IPS-18a (cell line): Measurements from ENCODE around the gene GPR137B.

Experiments
- H3K27ac ChIP-seq: one replicate; pipeline ENCODE4 v1.5.1; 2013; ENCODE audit warnings: low read length
- H3K27me3 ChIP-seq: one replicate; pipeline ENCODE4 v1.6.1; 2013; ENCODE audit warnings: mild to moderate bottlenecking, low read length; ENCODE audit not compliant: control insufficient read depth, insufficient read depth
- H3K36me3 ChIP-seq: one replicate; pipeline ENCODE4 v1.6.1; 2013; ENCODE audit warnings: low read depth, low read length; ENCODE audit not compliant: control insufficient read depth
- H3K4me1 ChIP-seq: one replicate; pipeline ENCODE4 v1.6.1; 2013; ENCODE audit warnings: low read depth, low read length; ENCODE audit not compliant: control insufficient read depth
- H3K4me3 ChIP-seq: one replicate; pipeline ENCODE4 v1.5.1; 2013; ENCODE audit warnings: low read length
- H3K9ac ChIP-seq: one replicate; pipeline ENCODE4 v1.6.1; 2013; ENCODE audit warnings: mild to moderate bottlenecking, low read length, moderate library complexity
- H3K9me3 ChIP-seq: one replicate; pipeline ENCODE4 v1.6.1; 2013; ENCODE audit warnings: low read depth, low read length; ENCODE audit not compliant: control insufficient read depth

Gene GPR137B

DNA sequence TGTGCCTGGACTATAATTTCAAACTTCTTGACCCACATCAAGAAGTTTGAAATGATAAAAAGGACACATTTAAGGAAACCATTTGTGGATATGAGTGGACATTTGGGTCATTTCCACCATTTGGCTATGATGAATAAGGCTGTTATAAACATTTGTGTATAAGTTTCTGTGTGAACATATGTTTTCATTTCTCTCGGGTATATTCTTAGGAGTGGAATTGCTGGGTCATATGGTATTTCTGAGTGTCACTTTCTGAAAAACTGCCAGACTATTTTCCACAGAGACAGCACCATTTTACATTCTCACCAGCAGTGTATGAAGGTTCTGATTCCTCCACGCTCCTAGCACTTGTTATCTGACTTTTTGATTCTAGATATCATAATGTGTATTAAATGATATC is 50.8 kb downstream of the GPR137B start:
- Histone ChIP-seq H3K36me3 (no peaks in the 10 kb centered on the region), H3K4me3 (no peak overlapping the region), H3K9me3 (no peaks in the 10 kb centered on the region), H3K9ac (no peak overlapping the region), H3K27me3 (no peaks in the 10 kb centered on the region), H3K4me1 (no peaks in the 10 kb centered on the region), H3K27ac (no peak overlapping the region)

DNA sequence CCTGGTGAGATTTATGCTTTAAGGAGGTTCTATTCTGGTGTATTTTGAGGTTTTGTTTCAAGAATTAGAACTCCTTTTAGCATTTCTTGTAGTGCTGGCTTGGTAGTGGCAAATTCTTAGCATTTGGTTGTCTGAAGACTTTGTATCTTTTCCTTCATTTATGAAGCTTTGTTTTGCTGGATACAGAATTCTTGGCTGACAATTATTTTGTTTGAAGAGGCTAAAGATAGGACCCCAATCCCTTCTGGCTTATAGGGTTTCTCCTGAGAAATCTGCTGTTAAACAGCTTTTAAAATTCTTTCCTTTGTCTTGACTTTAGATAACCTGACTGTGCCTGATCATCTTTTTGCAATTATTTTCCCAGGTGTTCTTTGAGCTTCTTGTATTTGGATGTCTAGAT is 58.6 kb downstream of the GPR137B start:
- no peaks in the 10 kb centered on the region for H3K27me3 ChIP-seq
- no peaks in the 10 kb centered on the region for H3K36me3 ChIP-seq
- no peaks in the 10 kb centered on the region for H3K4me1 ChIP-seq
- no peak overlapping the region for H3K4me3 ChIP-seq
- peaks cover 6% of the 10 kb centered on the region for H3K9me3 ChIP-seq
- H3K27ac ChIP-seq: no peak overlapping the region
- no peak overlapping the region for H3K9ac ChIP-seq

DNA sequence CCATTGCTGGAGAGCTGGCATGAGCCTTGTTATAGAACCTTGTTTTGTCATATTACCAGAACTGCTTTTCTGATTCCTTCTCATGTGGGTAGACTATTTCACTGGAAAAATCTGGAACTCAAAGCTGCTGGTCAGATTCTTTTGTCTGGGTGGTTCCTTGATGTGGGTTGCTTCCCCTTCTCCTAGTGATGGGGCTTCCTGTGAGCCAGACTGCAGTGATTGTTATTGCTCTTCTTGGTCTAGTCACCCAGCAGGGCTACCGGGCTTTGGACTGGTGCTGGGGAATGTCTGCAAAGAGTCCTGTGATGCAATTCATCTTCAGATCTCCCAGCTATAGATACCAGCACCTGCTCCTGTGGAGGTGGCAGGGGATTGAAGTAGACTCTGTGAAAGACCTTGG is 59.4 kb downstream of the GPR137B start:
- Histone ChIP-seq H3K27ac (no peak overlapping the region), H3K9me3 (peaks cover 6% of the 10 kb centered on the region), H3K9ac (no peak overlapping the region), H3K27me3 (no peaks in the 10 kb centered on the region), H3K4me3 (no peak overlapping the region), H3K36me3 (no peaks in the 10 kb centered on the region), H3K4me1 (peaks cover 8% of the 10 kb centered on the region)

DNA sequence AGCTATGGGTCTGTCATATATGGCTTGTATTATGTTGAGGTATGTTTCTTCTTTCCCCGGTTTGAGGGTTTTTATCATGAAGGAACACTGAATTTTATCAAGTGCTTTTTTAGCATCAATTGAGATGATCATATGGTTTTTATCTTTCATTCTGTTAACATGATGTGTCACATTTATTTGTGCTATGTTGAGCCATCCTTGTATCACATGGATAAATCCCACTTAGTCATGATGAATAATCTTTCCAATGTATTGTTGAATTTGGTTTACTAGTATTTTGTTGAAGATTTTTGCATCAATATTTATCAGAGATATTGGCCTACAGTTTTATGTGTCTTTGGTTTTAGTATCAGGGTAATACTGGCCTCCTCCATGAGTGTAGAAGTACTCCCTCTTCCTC is 61.7 kb downstream of the GPR137B start:
- H3K27me3 ChIP-seq: no peaks in the 10 kb centered on the region
- peaks cover 6% of the 10 kb centered on the region for H3K9me3 ChIP-seq
- H3K4me3 ChIP-seq: no peak overlapping the region
- no peaks in the 10 kb centered on the region for H3K36me3 ChIP-seq
- H3K9ac ChIP-seq: no peak overlapping the region
- no peak overlapping the region for H3K27ac ChIP-seq
- peaks cover 9% of the 10 kb centered on the region for H3K4me1 ChIP-seq

DNA sequence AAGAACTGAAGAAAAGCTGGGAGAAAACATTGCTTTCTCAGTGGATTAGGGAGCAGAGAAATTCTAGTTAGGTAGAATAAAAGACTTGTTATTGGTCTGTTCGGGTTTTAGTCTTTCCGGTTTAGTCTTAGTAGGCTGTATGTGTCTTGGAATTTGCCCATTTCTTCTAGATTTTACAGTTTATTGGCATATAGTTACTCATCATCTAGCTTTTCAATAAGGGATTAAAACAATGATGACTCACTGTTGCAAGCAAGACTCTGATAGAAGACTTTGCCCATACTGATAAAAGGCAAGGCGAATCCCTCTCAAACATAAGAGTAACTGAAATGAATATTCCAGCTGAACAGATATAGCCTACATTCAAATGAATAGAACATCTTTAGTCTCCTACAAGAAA is 62.3 kb downstream of the GPR137B start:
- peaks cover 6% of the 10 kb centered on the region for H3K9me3 ChIP-seq

DNA sequence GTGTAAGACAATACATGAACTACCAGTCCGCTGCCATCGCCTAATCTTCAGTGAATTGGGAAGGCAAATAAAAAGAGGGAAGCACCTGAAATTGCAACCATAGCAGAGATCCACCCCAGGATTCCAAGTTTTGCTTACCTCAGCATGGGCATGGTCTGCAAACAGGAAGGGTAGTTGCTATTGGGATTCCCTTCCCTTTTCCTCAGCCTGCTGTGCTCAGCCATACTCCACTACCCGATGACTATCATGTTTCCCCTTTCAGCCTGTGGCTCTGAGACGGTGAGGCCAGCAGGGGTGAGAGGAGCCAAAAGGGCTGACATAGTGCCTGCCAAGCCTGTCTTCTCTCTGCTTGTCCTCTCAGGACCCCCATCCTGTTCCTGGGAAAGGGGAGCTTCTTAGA is 64.2 kb downstream of the GPR137B start:
- peaks cover 9% of the 10 kb centered on the region for H3K4me1 ChIP-seq
- H3K27me3 ChIP-seq: no peaks in the 10 kb centered on the region
- H3K27ac ChIP-seq: no peak overlapping the region
- H3K36me3 ChIP-seq: no peaks in the 10 kb centered on the region
- H3K9ac ChIP-seq: no peak overlapping the region
- no peak overlapping the region for H3K4me3 ChIP-seq
- H3K9me3 ChIP-seq: no peaks in the 10 kb centered on the region

More for the DNA sequence above, 62.3 kb downstream of the GPR137B start:
- H3K4me3 ChIP-seq: no peak overlapping the region
- H3K4me1 ChIP-seq: peaks cover 9% of the 10 kb centered on the region
- no peak overlapping the region for H3K9ac ChIP-seq
- H3K27ac ChIP-seq: no peak overlapping the region
- H3K27me3 ChIP-seq: no peaks in the 10 kb centered on the region
- H3K36me3 ChIP-seq: no peaks in the 10 kb centered on the region

DNA sequence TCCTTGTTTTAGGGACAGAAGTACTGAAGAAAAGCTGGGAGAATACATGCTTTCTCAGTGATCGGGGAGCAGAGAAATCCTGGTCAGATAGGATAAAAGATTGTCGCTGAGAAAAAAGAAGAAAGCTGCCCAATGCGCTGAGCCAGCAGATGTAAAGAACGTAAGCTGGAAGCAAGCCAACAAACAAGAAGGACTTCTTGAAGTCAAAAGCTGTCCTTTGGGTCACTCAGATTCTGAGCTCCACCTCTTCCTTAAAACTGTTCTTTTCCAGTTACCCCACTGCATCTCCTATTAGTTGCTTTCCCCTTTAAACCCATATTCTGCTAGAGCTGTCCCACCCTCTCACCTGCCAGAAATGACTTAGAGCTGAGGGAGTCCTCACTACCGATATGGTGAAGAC is 64.8 kb downstream of the GPR137B start:
- Histone ChIP-seq H3K9me3 (no peaks in the 10 kb centered on the region), H3K9ac (no peak overlapping the region), H3K4me3 (no peak overlapping the region), H3K4me1 (peaks cover 9% of the 10 kb centered on the region), H3K27me3 (no peaks in the 10 kb centered on the region), H3K36me3 (no peaks in the 10 kb centered on the region), H3K27ac (no peak overlapping the region)

DNA sequence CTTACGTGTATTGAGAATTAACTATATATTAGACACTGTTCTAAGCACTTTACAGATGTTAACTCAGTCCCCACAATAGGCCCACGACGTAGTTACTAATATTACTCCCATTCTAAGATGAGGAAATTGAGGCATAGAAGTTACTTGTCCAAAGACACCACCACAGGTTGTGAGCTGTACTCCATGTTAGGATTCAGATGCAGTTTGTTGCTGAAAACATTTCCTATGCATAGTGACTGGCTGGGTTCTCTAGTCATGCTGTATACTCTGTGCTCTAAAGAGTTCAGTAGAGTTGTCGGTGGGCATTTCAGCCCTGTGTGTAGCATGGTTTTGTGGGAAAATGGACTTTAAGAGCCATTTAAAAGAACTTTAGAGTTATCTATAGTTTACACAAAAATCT is 65.2 kb downstream of the GPR137B start:
- Histone ChIP-seq H3K27ac (no peak overlapping the region), H3K4me1 (peaks cover 9% of the 10 kb centered on the region), H3K27me3 (no peaks in the 10 kb centered on the region), H3K4me3 (no peak overlapping the region), H3K9me3 (no peaks in the 10 kb centered on the region), H3K9ac (no peak overlapping the region), H3K36me3 (no peaks in the 10 kb centered on the region)

DNA sequence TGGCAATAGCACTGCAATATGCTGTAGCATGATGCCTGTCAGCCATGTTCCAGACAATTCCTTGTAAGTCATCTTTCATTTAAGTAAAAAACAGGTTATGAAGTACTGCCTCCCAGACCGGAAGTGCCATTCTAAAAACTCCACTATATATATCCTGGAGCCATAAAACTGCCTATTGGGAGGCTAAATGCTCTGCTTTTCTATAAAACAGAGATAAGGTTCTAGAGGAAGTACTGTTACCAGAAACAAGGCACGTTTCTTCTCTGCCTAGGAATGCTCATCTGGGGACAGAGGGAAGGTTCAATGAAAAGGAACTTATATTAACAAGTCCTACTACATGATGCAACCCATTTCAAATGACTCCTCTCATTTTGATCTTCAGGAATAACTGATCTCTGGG is 66.8 kb downstream of the GPR137B start:
- Histone ChIP-seq H3K27ac (no peak overlapping the region), H3K4me3 (no peak overlapping the region), H3K9me3 (no peaks in the 10 kb centered on the region), H3K27me3 (no peaks in the 10 kb centered on the region), H3K9ac (no peak overlapping the region), H3K4me1 (peaks cover 9% of the 10 kb centered on the region), H3K36me3 (no peaks in the 10 kb centered on the region)

DNA sequence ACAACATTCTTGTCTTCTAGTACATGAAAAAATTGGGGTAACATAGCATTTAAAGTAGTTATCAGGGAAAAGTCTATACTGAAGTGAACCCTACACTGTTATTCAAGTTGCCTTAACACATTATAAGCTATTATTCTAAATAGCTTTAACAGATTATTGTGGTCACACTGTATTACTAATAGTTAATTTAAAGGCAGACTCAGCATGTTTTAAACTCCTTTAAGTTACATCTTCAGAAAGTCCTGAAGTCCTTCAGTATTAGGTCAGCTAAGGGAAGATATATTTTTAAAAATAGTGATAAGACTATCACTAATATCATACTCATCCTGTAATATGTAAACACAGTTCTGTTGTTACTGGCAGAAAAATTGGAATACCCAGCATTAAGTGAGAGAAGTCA is 67.4 kb downstream of the GPR137B start:
- peaks cover 9% of the 10 kb centered on the region for H3K4me1 ChIP-seq
- no peaks in the 10 kb centered on the region for H3K36me3 ChIP-seq
- H3K27me3 ChIP-seq: no peaks in the 10 kb centered on the region
- H3K27ac ChIP-seq: no peak overlapping the region
- no peak overlapping the region for H3K9ac ChIP-seq
- H3K4me3 ChIP-seq: no peak overlapping the region
- H3K9me3 ChIP-seq: no peaks in the 10 kb centered on the region

DNA sequence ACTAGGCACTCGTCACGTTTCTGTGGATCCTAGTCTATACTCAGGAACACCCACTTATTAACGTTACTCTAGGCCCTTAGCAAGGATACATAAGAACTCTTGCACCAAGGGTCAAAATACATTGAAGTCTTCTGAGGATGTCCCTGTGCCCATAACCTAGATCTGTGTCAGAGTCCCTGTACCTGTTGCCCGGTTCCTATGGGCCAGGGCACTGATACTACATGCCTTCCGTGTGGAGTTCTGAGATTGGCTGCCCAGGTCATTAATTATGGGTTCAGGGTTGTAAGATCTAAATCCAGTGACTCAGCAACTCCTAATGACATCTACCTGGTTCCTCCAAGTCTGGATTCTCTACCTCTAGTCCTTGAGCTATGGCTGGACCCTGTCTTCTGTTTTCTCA is 69.5 kb downstream of the GPR137B start:
- Histone ChIP-seq H3K4me3 (no peak overlapping the region), H3K27me3 (no peaks in the 10 kb centered on the region), H3K36me3 (no peaks in the 10 kb centered on the region), H3K9me3 (no peaks in the 10 kb centered on the region), H3K9ac (no peak overlapping the region), H3K27ac (no peak overlapping the region), H3K4me1 (peaks cover 2% of the 10 kb centered on the region)

DNA sequence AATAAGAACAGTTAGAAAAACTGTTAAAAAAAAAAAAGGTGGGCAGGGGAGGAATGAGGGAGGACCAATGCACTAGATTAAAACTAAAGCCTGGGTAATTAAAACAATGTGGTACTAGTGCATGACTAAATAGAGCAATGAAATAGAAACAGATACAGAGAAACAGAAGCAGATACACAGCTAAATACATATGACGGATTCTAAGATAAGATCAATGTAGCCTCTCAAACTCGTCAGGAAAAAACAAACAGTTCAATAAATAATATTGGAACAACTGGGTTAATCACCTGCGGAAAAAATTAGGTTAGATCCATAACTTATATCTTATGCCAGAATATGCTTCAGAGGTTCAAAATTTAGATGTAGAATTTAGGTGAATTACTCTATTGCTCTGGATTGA is 71.2 kb downstream of the GPR137B start:
- Histone ChIP-seq H3K27ac (no peak overlapping the region), H3K27me3 (no peaks in the 10 kb centered on the region), H3K4me1 (no peaks in the 10 kb centered on the region), H3K9ac (no peak overlapping the region), H3K36me3 (no peaks in the 10 kb centered on the region), H3K9me3 (no peaks in the 10 kb centered on the region), H3K4me3 (no peak overlapping the region)
